D721Med (cell line): Measurements from ENCODE around the gene EPHA8.

Experiments used
- DNase-seq: peaks from one replicate; pipeline ENCODE4 v3.0.0; 2011; ENCODE audit warnings: low spot score; ENCODE audit not compliant: insufficient read length
- FAIRE-seq: peaks from 2 replicates; lab custom pipeline; 2011; peaks lifted over from hg19 to GRCh38; lab: Jason Lieb, UNC
- CTCF ChIP-seq: IDR thresholded peaks from 2 replicates; pipeline ENCODE4 v1.5.1; 2012; ENCODE audit warnings: mild to moderate bottlenecking, control low read depth; ENCODE audit not compliant: insufficient read depth; ENCODE audit errors: missing control alignments

Gene EPHA8

GRCh38 chr1:22651941-22652856, 88.9 kb downstream of the EPHA8 start:
- DNase-seq (no peak), FAIRE-seq (no peak)
- no peak for TF ChIP-seq CTCF

GRCh38 chr1:22652881-22653316, 89.6 kb downstream of the EPHA8 start, which contains the start of gene C1QB:
C1QB (plus strand) TSS chr1:22653236; CDS start chr1:22659463, 6,227 bp downstream.
- DNase-seq (no peak), FAIRE-seq (no peak)
- no peak for TF ChIP-seq CTCF
